DND-41 (cell line): ENCODE results near the gene TESK1.

Source experiments
- ATAC-seq: fragments of 200-7000 bp; cut with Tn5 transposase; 3 replicates; pipeline ENCODE4 v1.9.1; 2021; ENCODE audit warnings: low read depth; ENCODE audit not compliant: insufficient read depth
- DNase-seq: peaks from one replicate; pipeline ENCODE4 v3.0.0-alpha.2; 2020
- H2AFZ ChIP-seq: 2 replicates; pipeline ENCODE4 v1.6.0; 2012; ENCODE audit warnings: low read depth, low read length
- H3K27ac ChIP-seq: 2 replicates; pipeline ENCODE4 v1.5.1; 2012; ENCODE audit warnings: low read length, inconsistent platforms
- H3K27me3 ChIP-seq: fragments of 200-600 bp; sonication (generic); 2 replicates; pipeline ENCODE4 v1.6.0; 2012; ENCODE audit warnings: low read length, mild to moderate bottlenecking, inconsistent platforms; ENCODE audit not compliant: insufficient read depth, poor library complexity
- H3K36me3 ChIP-seq: 2 replicates; pipeline ENCODE4 v1.5.1; 2012; ENCODE audit warnings: low read length, inconsistent platforms; ENCODE audit not compliant: insufficient read depth
- H3K4me1 ChIP-seq: 2 replicates; pipeline ENCODE4 v1.5.1; 2012; ENCODE audit warnings: mild to moderate bottlenecking, low read length; ENCODE audit not compliant: insufficient read depth
- H3K4me2 ChIP-seq: 2 replicates; pipeline ENCODE4 v1.6.0; 2012; ENCODE audit warnings: mild to moderate bottlenecking, moderate library complexity, low read length, inconsistent platforms; ENCODE audit not compliant: insufficient read depth
- H3K4me3 ChIP-seq, 2 experiments: fragments of 200-600 bp in 1 of 2; shearing (Covaris generic) in 1 of 2; 2 replicates each; pipeline ENCODE4 v1.5.1; 2012 to 2016; ENCODE audit warnings: inconsistent platforms in 2 of 2, low read length in 2 of 2, mild to moderate bottlenecking in 2 of 2, low read depth in 1 of 2, moderate library complexity in 1 of 2
- H3K79me2 ChIP-seq: 2 replicates; pipeline ENCODE4 v1.6.0; 2012; ENCODE audit warnings: low read length, inconsistent platforms; ENCODE audit not compliant: insufficient read depth
- H3K9ac ChIP-seq: 2 replicates; pipeline ENCODE4 v1.6.0; 2012; ENCODE audit warnings: low read depth, mild to moderate bottlenecking, inconsistent platforms, low read length, moderate library complexity
- H3K9me3 ChIP-seq: 2 replicates; pipeline ENCODE4 v1.5.1; 2012; ENCODE audit warnings: low read length, moderate library complexity, mild to moderate bottlenecking, inconsistent platforms; ENCODE audit not compliant: insufficient read depth, severe bottlenecking
- H4K20me1 ChIP-seq: 2 replicates; pipeline ENCODE4 v1.6.0; 2012; ENCODE audit warnings: low read length; ENCODE audit not compliant: insufficient read depth
- CTCF ChIP-seq: IDR thresholded peaks from 2 replicates; pipeline ENCODE4 v1.5.1; 2012; ENCODE audit warnings: borderline replicate concordance, low read length, moderate library complexity, mild to moderate bottlenecking; ENCODE audit not compliant: poor library complexity, severe bottlenecking; ENCODE audit errors: extremely low read depth
- EZH2 ChIP-seq: IDR thresholded peaks from 3 replicates; pipeline ENCODE4 v1.6.1; 2012; ENCODE audit warnings: borderline replicate concordance, low read depth, mild to moderate bottlenecking, moderate library complexity, low read length, inconsistent platforms; ENCODE audit not compliant: severe bottlenecking

The TESK1 gene

GRCh38 chr9:35557320-35557719 is 47.7 kb upstream of the TESK1 start:
- no peak overlapping the region for H3K9ac ChIP-seq
- no peak for TF ChIP-seq EZH2
- no peak for TF ChIP-seq CTCF
- ATAC-seq: no peak

GRCh38 chr9:35558185-35558584 is 46.9 kb upstream of the TESK1 start:
- no peak for DNase-seq
- no peak overlapping the region for H3K4me2 ChIP-seq
- H3K27ac ChIP-seq: no peak overlapping the region
- no peaks in the 10 kb centered on the region for H3K79me2 ChIP-seq
- no peaks in the 10 kb centered on the region for H3K9me3 ChIP-seq
- H4K20me1 ChIP-seq: no peaks in the 10 kb centered on the region
- TF ChIP-seq EZH2: no peak
- no peak for TF ChIP-seq CTCF
- no peaks in the 10 kb centered on the region for H3K36me3 ChIP-seq
- H3K27me3 ChIP-seq: no peaks in the 10 kb centered on the region
- H3K4me3 ChIP-seq: no peak overlapping the region
- no peak overlapping the region for H2AFZ ChIP-seq
- H3K4me1 ChIP-seq: no peaks in the 10 kb centered on the region
- no peak for ATAC-seq
- no peak overlapping the region for H3K9ac ChIP-seq

More at GRCh38 chr9:35557320-35557719, 47.7 kb upstream of the TESK1 start:
- Histone ChIP-seq H3K9me3 (no peaks in the 10 kb centered on the region), H3K27ac (no peak overlapping the region), H3K4me2 (no peak overlapping the region), H3K27me3 (peaks cover 2% of the 10 kb centered on the region), H3K4me3 (no peak overlapping the region), H3K36me3 (no peaks in the 10 kb centered on the region), H2AFZ (no peak overlapping the region), H3K4me1 (no peaks in the 10 kb centered on the region), H4K20me1 (no peaks in the 10 kb centered on the region), H3K79me2 (no peaks in the 10 kb centered on the region)
- DNase-seq: no peak

GRCh38 chr9:35559792-35560530 is 45.1 kb upstream of the TESK1 start:
- Histone ChIP-seq H3K27ac (no peak overlapping the region), H3K9ac (no peak overlapping the region), H3K9me3 (no peaks in the 10 kb centered on the region), H3K4me1 (no peaks in the 10 kb centered on the region), H3K4me3 (no peak overlapping the region), H3K27me3 (no peaks in the 10 kb centered on the region), H4K20me1 (no peaks in the 10 kb centered on the region), H3K4me2 (no peak overlapping the region), H3K36me3 (no peaks in the 10 kb centered on the region), H2AFZ (no peak overlapping the region), H3K79me2 (no peaks in the 10 kb centered on the region)
- DNase-seq (no peak), ATAC-seq (no peak)
- TF ChIP-seq EZH2: no peak
- no peak for TF ChIP-seq CTCF
